GM23338 (cell line): ENCODE measurements around the gene TMCO5A.

Source experiments
- CREB1 ChIP-seq: fragments of 250-450 bp; sonication (Bioruptor Pico); IDR thresholded peaks from 2 replicates; pipeline ENCODE4 v1.5.0; 2020; ENCODE audit warnings: low read depth, mild to moderate bottlenecking, moderate library complexity
- EZH2 ChIP-seq: fragments of 200-600 bp; sonication (generic); IDR thresholded peaks from one replicate; pipeline ENCODE4 v1.8.0; 2017; ENCODE audit warnings: antibody characterized with exemption, mild to moderate bottlenecking, low read depth; ENCODE audit not compliant: unreplicated experiment
- EZH2phosphoT487 ChIP-seq: fragments of 200-600 bp; sonication (generic); IDR thresholded peaks from one replicate; pipeline ENCODE4 v1.8.1; 2018; ENCODE audit warnings: antibody characterized with exemption; ENCODE audit not compliant: unreplicated experiment
- JUNB ChIP-seq: IDR thresholded peaks from one replicate; pipeline ENCODE4 v1.6.1; 2016; ENCODE audit warnings: antibody characterized with exemption; ENCODE audit not compliant: unreplicated experiment
- POLR2AphosphoS5 ChIP-seq: IDR thresholded peaks from 2 replicates; pipeline ENCODE4 v1.6.1; 2016; ENCODE audit warnings: antibody characterized with exemption, low read depth
- REST ChIP-seq: IDR thresholded peaks from one replicate; pipeline ENCODE4 v1.6.1; 2018; ENCODE audit warnings: antibody characterized with exemption; ENCODE audit not compliant: unreplicated experiment
- STAT1 ChIP-seq: IDR thresholded peaks from one replicate; pipeline ENCODE4 v1.6.1; 2016; ENCODE audit warnings: antibody characterized with exemption; ENCODE audit not compliant: unreplicated experiment
- TF ChIP-seq, protein P1 (sequence below), 2 experiments: fragments of 200-600 bp in 1 of 2; sonication (generic) in 1 of 2; conservative IDR thresholded peaks; 2 replicates each; pipeline versions ENCODE4 v1.5.1 to v1.6.1; 2016 to 2017; ENCODE audit warnings: antibody characterized with exemption in 2 of 2, low read depth in 2 of 2, mild to moderate bottlenecking in 2 of 2, moderate library complexity in 1 of 2
- TF ChIP-seq, protein P2 (sequence below): IDR thresholded peaks from 2 replicates; pipeline ENCODE4 v1.6.1; 2016; ENCODE audit warnings: antibody characterized with exemption

DNA sequence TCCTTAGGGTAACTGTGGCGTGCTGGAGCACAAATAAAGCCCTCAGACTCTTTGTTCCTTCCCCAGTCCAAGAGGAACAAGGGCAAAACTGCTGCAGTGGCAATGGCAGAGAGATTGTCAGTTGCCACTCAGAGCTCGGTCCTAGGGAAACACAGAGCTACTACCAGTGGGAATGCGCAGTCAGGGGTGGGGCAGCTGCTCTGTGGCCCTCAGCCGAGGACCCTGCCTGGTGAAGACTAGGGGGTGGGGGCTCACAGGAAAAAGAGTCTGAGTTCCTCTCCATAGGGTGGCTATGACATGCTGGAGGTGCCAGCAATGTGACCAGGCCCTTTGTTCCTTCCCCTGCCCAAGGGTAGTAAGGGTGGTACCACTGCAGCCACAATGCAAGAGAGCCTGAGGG lies 43.8 kb downstream of the TMCO5A start:
- TF ChIP-seq, protein P1, sequence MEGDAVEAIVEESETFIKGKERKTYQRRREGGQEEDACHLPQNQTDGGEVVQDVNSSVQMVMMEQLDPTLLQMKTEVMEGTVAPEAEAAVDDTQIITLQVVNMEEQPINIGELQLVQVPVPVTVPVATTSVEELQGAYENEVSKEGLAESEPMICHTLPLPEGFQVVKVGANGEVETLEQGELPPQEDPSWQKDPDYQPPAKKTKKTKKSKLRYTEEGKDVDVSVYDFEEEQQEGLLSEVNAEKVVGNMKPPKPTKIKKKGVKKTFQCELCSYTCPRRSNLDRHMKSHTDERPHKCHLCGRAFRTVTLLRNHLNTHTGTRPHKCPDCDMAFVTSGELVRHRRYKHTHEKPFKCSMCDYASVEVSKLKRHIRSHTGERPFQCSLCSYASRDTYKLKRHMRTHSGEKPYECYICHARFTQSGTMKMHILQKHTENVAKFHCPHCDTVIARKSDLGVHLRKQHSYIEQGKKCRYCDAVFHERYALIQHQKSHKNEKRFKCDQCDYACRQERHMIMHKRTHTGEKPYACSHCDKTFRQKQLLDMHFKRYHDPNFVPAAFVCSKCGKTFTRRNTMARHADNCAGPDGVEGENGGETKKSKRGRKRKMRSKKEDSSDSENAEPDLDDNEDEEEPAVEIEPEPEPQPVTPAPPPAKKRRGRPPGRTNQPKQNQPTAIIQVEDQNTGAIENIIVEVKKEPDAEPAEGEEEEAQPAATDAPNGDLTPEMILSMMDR (conservative IDR thresholded peaks at IDR 0.05; ENCODE audit: low read depth in 2 of 2): no peak
- TF ChIP-seq EZH2phosphoT487 (no peak), POLR2AphosphoS5 (no peak), EZH2 (no peak), JUNB (no peak), REST (no peak), STAT1 (no peak), CREB1 (CRISPR knock-in tag) (no peak)
- TF ChIP-seq, protein P2, sequence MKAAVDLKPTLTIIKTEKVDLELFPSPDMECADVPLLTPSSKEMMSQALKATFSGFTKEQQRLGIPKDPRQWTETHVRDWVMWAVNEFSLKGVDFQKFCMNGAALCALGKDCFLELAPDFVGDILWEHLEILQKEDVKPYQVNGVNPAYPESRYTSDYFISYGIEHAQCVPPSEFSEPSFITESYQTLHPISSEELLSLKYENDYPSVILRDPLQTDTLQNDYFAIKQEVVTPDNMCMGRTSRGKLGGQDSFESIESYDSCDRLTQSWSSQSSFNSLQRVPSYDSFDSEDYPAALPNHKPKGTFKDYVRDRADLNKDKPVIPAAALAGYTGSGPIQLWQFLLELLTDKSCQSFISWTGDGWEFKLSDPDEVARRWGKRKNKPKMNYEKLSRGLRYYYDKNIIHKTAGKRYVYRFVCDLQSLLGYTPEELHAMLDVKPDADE: no peak
